HG03045 (cell line): ENCODE measurements around the gene PDPK1.
"Not testable (repeated sequence)": the region's sequence is repeated elsewhere in the genome, so short reads cannot be mapped to it uniquely, and the experiment has no call there.

ENCODE experiments used
- ATAC-seq: cut with Tn5 transposase; IDR thresholded peaks from one replicate; pipeline ENCODE4 v1.9.1; 2021; ENCODE audit warnings: mild to moderate bottlenecking, moderate library complexity; ENCODE audit not compliant: unreplicated experiment

PDPK1 gene

DNA sequence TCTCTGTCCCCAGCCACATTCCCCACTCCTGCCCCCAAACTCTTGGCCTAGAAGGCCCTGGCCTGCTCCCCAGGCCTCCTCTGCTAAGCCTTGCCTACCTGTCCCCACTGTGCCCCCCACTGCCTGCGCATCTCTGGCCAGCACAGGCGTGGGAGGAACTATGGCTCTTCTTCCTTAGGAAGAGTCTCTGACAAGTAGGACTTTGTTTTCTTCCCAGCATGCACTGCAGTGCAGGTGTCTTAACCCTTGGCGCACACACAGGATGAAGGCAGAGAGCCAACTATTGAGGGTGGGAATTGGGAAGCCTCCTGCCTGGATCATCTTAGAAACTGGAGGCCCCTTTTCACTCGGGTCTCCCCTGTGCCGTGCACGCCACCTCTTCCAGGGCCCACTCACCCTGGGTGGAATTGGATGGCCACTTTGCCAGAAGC is 14.0 kb upstream of the PDPK1 start:
- no peak for ATAC-seq

DNA sequence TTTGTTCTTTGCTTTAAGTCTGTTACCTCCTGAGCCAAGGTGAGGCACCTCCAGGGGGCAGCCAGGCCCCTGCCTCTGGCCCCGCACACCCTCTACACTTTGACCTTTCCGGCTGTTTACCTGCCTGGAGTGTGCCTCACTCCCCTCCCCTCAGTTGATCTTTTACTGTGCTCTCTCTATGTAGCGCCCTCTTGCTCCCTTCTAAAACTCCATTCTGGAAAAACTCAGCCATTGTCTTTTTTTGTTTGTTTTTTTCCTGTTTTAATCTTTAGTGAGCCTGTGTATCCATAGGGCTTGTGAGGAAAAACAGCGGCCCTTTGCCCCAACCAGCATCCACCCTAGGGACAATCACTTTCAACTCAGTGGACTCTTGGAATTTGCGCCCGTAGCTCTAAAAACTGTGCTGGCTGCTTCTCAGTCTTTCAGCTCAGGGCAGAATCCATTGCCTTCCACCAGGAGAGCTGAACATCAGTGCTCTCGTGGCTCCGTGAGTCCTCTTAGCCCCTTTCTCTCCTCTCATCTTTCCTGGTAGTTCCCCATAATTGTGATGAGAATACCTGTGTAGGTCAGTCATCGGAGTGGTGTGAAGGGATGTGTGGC is 13.4 kb upstream of the PDPK1 start:
- ATAC-seq, result no peak

DNA sequence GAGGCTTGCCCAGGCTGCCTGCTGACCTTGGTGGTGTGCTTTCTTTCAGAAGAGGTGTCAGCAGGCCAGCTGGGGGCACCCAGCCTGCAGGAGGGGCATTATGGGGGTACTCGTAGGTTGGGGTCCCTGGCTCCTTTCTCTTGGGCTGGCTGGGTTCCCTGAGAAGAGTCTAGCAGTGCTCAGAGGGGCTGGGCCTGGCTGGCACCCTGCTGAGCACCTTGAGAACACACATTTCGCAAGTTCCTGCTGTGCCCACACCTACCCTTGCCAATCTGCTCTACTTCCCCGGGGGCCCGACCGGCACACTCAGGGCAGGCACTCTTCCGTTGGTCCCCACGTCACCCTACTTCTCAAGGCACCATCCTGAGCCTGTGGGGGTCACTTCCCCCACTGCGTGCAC is 11.7 kb upstream of the PDPK1 start:
- ATAC-seq, result no peak

DNA sequence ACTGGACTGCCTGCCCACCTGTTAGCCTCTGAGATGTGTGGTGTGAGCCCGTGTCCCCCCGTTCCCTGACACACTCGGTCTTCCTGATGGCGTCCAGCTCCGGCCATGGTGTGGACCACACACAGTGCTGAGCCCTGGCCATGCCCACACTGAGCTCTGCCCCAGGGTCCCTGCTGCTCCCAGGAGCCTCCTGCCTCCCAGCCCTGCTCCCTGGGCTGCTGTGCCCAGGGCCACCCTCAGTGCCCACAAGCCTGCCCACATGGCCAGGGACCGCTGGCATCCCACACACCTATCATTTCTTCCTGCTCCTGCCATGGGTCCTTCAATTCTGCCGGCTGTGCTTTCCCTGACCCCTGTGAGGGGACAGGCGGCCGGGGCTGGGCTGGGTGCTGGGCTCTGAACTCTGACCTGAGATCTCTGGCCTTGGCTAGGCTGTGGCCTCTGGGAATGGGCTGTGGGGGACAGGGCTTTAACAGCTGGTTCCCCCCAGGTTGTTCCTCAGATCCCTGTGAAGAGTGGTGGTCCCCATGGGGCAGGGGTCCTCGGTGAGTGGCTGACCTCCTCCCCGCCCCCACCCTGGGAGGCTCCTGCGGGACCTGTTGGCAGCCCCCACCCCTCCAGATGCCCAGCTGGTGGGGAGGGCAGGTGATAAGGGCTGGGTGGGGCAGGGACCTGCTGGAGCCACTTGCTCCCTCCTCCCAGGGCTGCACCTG is 10.6 kb upstream of the PDPK1 start:
- ATAC-seq, result no peak

DNA sequence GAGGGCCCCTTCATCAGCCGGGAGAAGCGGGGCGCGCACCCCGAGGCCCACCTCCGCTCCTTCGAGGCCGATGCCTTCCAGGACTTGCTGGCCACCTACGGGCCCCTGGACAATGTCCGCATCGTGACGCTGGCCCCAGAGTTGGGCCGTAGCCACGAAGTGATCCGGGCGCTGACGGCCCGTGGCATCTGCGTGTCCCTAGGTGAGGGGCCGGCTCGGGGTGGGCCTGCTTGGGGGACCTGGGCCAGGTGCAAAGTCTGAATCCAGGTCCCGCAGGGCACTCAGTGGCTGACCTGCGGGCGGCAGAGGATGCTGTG is 10.1 kb upstream of the PDPK1 start:
- ATAC-seq, result no peak

DNA sequence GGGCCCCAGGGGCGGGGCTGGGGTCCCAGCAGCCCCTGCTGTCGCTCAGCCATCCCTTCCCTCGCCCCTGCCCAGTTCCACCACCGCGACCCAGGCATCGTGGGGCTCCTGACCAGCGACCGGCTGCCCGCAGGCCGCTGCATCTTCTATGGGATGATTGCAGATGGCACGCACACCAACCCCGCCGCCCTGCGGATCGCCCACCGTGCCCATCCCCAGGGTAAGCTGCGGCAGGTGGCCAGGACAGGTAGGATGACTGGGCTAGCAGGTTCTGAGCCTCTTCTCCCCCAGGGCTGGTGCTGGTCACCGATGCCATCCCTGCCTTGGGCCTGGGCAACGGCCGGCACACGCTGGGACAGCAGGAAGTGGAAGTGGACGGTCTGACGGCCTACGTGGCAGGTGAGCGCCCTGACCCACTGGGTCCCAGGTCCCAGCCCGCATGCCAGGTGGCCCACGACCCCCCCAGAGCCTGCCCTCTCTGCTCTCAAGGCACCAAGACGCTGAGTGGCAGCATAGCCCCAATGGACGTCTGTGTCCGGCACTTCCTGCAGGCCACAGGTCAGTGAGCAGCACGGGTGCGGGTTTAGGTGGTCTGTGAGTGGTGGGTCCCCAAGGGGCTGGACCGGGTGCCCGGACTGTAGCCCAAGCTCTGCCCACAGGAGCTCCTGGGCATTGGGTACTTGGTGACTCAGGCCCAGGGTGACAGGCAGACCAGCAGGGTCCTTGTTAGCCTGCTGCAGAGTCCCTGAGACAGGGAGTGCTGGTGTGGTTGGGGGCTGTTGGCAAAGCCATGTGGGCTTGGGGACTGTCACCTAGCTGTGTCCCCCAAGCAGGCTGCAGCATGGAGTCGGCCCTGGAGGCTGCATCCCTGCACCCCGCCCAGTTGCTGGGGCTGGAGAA is 9.4 kb upstream of the PDPK1 start:
- no peak for ATAC-seq

DNA sequence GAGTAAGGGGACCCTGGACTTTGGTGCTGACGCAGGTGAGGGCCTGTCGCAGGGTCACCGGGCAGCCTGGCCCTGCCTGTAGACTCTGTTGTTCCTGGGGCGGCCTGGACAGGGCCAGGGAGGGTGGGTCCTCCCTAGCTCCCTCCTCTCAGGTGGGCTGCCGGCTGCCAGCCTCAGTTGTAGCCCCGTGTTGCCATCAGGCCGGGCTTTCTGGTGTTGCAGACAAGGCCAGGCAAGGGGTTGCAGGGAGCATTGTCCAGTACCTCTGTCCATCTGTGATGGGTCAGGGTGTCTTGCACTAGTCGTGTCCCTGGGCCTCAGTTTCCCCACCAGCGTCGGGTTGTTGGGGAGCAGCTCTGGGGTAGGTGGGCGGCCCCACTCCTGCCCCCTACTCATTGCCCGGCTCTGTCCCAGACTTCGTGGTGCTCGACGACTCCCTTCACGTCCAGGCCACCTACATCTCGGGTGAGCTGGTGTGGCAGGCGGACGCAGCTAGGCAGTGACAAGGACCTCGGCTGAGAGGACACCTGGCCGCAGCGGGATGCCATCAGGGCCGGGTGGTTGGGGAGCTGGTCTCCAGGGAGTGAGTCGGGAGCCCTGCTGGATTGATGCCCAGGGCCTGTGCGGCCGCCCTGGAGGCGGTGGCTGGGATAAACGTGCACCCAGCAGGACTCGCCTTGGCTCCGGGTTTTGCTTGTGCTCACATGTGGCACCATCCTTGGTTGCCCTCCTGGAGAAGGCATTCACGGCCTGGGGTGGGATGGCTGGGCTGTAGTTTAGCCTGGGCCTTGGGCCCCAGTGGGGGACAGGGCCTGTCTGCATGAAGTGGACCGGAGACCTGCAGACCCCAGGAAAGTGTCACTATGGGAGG is 8.5 kb upstream of the PDPK1 start:
- ATAC-seq, result no peak

DNA sequence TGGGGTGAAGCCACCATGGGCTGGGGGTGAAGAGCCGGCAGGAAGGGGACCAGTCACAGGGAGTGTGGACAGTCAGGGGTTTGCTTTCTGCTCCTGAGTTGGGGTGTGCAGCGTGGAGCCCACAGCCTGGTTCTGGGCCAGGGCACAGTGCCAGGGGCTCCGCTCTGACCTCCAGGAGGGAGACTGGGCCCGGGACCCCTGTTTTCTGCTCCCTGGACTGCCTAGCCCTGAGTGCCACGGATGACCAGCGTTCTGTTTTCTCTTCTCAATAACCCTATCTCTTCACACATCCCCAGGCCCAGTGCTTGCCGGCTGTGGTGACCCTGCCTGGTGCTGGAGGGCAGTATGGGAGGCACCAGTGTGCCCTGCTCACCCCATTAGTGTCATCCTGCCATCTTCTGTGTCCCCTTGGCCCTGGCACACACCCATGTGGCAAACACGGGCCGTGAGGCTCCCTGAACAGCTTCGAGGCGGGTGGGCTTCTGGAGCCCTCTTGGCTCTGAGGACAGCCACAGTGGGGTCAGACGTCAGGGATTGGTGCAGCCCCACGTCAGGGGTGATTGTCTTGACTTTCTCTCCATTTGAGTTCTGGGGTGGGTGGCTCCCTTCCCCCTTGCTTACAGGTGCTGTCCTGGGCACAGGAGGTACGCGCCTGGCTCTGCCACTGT is 7.7 kb upstream of the PDPK1 start:
- no peak for ATAC-seq

DNA sequence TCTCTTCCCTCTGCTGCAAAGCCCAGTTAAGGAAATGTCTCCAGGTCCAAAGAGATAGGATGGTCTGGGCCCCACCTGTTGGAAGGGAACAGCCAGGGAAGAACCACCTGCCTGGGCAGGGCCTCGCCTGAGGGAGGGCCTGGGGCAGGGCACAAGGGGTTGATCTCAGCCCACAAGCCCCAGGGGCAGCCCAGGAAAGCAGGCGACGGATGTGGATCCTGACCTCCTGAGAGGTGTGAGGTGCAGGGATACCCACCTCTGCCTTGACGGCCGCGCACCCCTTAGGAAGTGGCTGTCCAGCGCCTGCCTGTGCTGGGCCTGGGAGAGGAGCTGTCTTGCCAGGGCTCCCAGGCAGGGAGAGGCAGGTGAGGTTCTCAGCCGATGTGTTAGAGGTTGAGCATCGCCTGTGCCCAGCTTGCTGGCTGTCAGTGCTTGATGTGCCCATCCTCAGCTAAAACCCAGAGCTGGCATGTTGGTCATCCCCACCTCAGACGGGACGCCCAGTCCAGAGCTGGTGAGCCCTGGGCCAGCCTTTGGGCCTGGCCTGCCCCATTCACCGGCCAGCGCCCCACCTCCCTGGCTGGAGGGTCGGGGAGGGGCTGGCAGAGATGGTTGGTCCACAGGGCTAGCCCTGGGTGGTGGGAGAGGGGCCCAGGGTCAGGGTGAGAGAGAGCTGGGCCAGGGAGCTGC is 7.0 kb upstream of the PDPK1 start:
- no peak for ATAC-seq

DNA sequence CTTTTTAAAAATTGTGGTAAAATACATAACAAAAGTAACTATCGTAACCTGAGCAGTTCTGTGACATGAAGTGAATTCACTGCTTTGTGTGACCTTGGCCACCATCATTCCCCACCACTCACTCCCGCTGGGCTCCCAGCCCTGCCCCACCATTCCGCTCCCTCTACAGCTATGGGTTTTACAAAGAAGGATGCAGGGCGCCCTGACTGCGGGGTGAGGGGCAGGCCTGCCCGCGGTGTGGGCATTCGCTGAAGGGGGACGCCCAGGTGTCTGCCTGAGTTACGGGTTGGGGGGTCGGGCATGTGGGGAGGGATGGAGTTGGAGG is 6.5 kb upstream of the PDPK1 start, which contains the start of gene CEMP1:
Gene CEMP1 (minus strand): TSS at position 38 of the 325 bp plus-strand sequence. CDS start 335 bp downstream, outside the sequence.
- no peak for ATAC-seq

DNA sequence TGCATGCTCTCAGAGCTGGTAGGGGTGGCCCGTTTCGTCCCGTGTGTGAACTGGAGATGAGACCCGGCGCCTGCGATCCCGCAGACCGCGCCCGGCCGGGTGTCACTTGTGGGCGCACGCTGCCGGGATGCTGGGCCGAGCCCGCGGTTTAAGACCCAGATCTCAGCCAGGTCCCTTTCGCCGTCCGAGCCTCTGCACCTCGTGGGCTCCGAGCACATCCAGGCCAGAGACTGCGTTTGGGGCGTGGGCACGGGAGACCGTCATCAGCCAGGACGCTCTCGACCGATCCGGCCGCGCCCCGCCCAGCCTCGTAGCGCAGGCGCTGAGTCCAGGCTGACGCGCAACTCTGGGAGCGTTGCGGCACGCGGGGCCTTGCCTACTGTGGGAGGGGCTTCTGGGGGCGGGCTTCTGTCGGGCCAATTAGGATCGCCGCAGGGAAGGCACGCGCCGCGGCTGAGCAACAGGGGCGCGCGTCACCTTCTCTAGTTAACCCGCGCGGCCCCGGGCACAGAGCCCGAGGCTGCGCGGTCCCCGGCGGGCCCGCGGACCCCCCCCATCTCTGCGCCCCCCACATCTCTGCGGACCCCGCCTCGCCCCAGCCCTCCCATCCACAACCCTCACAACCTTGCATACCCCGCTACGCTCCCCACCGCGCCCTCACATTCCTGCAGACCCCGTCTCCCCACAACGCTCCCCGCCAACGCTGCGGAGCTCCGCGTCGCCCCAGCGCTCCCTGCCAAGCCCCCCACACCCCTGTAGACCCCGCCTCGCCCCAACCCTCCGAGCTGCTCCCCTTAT is 5.9 kb upstream of the PDPK1 start:
- peak; percentile 79 for ATAC-seq

DNA sequence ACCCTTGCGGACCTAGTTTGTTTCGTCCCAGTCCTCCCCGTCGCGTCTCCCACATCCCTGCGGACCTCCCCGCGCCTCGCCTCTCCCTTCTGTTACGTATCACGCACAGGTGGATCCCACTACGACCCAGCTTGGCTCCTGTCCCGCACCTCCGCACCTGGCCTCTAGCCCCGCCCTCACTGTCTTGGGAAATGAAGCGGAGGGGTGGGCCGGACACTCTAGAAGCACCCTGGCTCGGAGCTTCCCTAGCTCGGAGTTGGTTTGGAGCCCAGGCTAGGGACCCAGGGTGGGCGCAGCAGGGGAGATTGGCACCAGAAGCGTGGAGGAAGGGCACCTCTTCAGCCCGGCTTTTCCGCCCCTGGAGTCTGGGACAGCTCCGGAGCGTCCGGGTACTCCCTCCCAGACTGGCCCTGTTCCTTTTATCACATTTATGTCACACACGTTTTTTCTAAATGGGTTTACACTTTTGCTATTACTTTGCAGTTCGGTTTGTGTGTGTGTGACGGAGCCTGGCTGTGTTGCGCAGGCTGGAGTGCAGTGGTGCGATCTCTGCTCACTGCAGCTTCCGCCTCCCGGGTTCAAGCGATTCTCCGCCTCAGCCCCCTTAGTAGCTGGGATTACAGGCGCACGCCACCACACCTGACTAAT is 5.2 kb upstream of the PDPK1 start:
- ATAC-seq, result no peak

DNA sequence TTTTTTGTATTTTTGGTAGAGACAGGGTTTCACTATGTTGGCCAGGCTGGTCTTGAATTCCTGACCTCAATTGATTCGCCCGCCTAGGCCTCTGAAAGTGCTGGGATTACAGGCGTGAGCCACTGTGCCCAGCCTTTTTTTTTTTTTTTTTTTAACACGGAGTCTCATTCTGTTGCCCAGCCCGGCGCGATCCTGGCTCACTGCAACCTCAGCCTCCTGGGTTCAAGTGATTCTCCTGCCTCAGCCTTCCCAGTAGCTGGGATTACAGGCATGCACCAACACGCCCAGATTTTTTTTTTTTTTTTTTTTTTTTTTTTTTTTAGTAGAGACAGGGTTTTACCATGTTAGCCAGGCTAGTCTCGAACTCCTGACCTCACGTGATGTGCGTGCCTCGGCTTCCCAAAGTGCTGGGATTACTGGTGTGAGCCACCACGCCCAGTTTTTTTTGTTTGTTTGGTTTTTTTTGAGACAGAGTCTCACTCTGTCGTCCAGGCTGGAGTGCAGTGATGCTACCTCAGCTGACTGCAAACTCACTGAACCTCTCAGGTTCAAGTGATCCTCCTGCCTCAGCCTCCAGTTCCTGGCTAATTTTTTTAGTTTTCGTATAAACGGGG is 4.6 kb upstream of the PDPK1 start:
- ATAC-seq, result not testable (repeated sequence)

DNA sequence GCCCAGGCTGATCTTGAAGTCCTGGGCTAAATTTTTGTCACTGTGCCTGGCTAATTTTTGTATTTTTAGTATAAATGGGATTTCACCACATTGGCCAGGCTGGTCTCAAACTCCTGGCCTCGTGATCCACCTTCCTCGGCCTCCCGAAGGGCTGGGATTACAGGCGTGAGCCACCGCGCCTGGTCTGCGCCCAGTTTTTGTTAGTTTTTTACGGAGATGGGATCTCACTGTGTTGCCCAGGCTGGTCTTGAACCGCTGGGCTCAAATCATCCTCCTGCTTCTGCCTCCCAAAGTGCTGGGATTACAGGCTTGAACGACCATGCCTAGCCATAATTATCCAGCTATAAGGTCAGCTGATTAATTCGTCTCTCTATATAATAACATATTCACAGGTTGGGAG is 3.9 kb upstream of the PDPK1 start:
- ATAC-seq, result no peak

DNA sequence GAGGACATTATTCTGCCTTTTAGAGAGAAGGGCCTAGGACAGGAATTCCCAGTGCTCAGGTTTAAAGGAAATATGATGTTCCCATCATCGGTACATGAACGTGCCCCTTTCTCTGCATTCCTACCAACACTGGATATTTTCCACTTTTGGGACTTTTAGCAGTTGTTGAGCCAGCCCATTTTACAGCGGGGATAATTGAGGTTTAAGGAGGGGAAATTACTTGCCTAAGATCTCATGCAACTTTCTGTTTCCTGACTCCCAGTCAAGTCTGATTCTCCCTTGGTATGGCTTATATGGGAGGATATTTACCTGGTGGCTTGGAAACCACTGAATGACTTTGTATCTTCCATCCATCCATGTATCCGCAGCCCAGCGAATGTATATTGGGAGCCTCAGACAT is 3.5 kb upstream of the PDPK1 start:
- not testable (repeated sequence) for ATAC-seq

DNA sequence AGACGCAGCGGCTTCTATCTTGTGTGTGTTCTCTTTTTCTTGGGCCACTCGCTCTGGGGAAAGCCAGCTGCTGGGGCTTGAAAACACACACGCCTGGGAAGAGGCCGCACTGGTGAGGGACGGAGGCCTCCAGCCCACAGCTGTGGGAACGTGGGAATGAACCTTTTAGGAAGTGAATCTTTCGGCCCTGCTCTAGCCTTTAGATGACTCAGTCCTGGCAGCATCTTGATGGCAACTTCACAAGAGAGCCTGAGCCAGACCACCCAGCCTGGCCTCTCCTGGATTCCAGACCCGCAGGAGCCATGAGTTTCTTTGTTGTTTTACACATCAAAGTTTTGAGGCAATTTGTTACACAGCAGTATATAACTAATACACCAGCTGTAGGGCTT is 2.2 kb upstream of the PDPK1 start:
- ATAC-seq, result no peak

DNA sequence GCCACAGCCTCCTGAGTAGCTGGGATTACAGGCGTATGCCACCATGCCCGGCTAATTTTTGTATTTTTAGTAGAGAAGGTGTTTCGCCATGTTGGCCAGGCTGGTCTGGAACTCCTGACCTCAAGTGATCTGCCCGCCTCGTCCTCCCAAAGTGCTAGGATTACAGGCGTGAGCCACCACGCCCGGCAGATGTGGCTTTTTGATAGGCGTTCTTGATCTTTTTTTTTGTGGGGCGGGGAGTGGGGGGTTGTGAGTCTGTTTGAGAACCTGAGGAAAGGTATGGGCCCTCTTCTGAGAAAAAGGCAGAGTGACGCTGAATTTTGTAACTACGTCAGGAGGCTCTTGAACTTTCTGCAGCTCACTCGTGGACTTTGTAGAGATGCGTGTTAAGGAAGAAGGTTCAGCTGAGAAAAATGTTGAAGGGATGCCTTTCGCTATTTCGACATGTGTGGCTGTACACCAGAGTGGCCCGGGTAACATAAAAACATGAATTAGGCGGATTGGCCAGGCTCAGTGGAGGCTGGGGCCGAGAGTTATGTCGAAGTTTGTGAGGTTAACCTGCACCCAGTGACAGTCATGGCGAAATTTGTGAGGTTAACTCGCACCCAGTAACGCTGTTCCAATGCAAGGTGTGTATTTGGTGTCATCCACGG is 1.5 kb downstream of the PDPK1 start:
- ATAC-seq, result not testable (repeated sequence)
